AG09309 (cell line): ENCODE data around the gene ZNF429.

Experiments
- DNase-seq: peaks from one replicate; pipeline ENCODE4 v3.0.0-alpha.2; 2010; ENCODE audit warnings: low read depth
- H3K4me3 ChIP-seq: 2 replicates; pipeline ENCODE4 v1.5.1; 2011; ENCODE audit warnings: mild to moderate bottlenecking, low read depth, low read length, moderate library complexity; ENCODE audit not compliant: control insufficient read depth
- TF ChIP-seq, protein P1 (sequence below): IDR thresholded peaks from 2 replicates; pipeline ENCODE4 v1.5.1; 2011; ENCODE audit warnings: mild to moderate bottlenecking, low read depth, low read length, inconsistent platforms; ENCODE audit not compliant: insufficient read depth, control insufficient read depth; ENCODE audit errors: missing control alignments

The ZNF429 gene

GRCh38 chr19:21568816-21569493, 63.6 kb downstream of the ZNF429 start:
- H3K4me3 ChIP-seq: peak overlapping the region; percentile 42
- TF ChIP-seq, protein P1, sequence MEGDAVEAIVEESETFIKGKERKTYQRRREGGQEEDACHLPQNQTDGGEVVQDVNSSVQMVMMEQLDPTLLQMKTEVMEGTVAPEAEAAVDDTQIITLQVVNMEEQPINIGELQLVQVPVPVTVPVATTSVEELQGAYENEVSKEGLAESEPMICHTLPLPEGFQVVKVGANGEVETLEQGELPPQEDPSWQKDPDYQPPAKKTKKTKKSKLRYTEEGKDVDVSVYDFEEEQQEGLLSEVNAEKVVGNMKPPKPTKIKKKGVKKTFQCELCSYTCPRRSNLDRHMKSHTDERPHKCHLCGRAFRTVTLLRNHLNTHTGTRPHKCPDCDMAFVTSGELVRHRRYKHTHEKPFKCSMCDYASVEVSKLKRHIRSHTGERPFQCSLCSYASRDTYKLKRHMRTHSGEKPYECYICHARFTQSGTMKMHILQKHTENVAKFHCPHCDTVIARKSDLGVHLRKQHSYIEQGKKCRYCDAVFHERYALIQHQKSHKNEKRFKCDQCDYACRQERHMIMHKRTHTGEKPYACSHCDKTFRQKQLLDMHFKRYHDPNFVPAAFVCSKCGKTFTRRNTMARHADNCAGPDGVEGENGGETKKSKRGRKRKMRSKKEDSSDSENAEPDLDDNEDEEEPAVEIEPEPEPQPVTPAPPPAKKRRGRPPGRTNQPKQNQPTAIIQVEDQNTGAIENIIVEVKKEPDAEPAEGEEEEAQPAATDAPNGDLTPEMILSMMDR: no peak
- DNase-seq: peak; percentile 52

- DNase-seq: no peak
- peak overlapping the region; percentile 4 for H3K4me3 ChIP-seq
- TF ChIP-seq, protein P1: no peak
Measured at GRCh38 chr19:21569494-21569865, 64.1 kb downstream of the ZNF429 start.

GRCh38 chr19:21571316-21571715, 65.9 kb downstream of the ZNF429 start:
- TF ChIP-seq, protein P1: no peak
- H3K4me3 ChIP-seq: no peak overlapping the region
- DNase-seq: no peak

DNA sequence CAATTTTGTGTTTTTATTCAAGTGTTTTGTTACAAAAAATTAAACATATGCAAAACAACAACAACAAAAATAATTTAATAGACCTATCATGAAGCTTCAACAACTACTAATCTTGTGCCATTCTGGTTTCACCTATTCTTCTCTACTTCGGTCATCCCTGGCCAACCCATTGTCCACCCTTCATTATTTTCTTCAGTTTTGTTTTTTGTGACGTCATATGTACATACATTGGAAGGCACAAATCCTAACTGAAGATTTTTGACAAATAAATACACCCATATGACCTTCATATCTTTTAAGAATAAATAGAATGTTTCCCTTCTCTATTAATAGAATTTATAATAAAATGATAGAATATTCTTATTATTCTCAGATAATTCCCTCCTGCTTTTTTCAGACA, 69.2 kb downstream of the ZNF429 start:
- DNase-seq: no peak
- TF ChIP-seq, protein P1: no peak
- no peak overlapping the region for H3K4me3 ChIP-seq

- TF ChIP-seq, protein P1: no peak
- H3K4me3 ChIP-seq: no peak overlapping the region
- no peak for DNase-seq
Measured at GRCh38 chr19:21576481-21576880, 71.1 kb downstream of the ZNF429 start.

GRCh38 chr19:21580101-21580500, 74.7 kb downstream of the ZNF429 start:
- TF ChIP-seq, protein P1: no peak
- DNase-seq: no peak
- H3K4me3 ChIP-seq: no peak overlapping the region

- H3K4me3 ChIP-seq: no peak overlapping the region
- DNase-seq: no peak
- TF ChIP-seq, protein P1: no peak
Measured at GRCh38 chr19:21580818-21581217, 75.4 kb downstream of the ZNF429 start.
